Tibial artery (tissue), 4 donors: ENCODE results near the gene TP53I11.

Source experiments
- DNase-seq, 2 donors: peaks; one replicate each; pipeline ENCODE4 v3.0.0-alpha.2; 2019
- H3K27ac ChIP-seq, 2 donors: fragments of 200-600 bp; sonication (generic) in 1 of 2; 1 replicate in 1 of 2; 2 replicates in 1 of 2; pipeline ENCODE4 v1.5.1; 2018 to 2019; ENCODE audit warnings: mild to moderate bottlenecking in 1 of 2
- H3K27me3 ChIP-seq, 2 donors: fragments of 200-600 bp; sonication (generic) in 1 of 2; one replicate each; pipeline versions ENCODE4 v1.5.1 to v1.6.0; 2016 to 2019
- H3K36me3 ChIP-seq, 3 donors: fragments of 200-600 bp; sonication (generic) in 2 of 3; one replicate each; pipeline ENCODE4 v1.5.1; 2016 to 2019; ENCODE audit warnings: mild to moderate bottlenecking in 2 of 3
- H3K4me1 ChIP-seq, 4 donors: fragments of 200-600 bp; sonication (generic) in 2 of 4; 1 replicate in 3 of 4; 2 replicates in 1 of 4; pipeline ENCODE4 v1.5.1; 2016 to 2019
- H3K4me3 ChIP-seq, 2 donors: fragments of 200-600 bp; sonication (generic) in 1 of 2; 1 replicate in 1 of 2; 2 replicates in 1 of 2; pipeline ENCODE4 v1.5.1; 2018 to 2019; ENCODE audit warnings: mild to moderate bottlenecking in 2 of 2
- H3K9me3 ChIP-seq, 3 donors: fragments of 200-600 bp; sonication (generic) in 1 of 3; one replicate each; pipeline ENCODE4 v1.5.1; 2016 to 2019
- intact Hi-C: fragments of 100-400 bp; cut with DNase I; formaldehyde crosslinking; loops from one replicate; pipeline ENCODE4 v1.15.0; 2023; ENCODE audit warnings: low total_unique reads
- TF ChIP-seq, protein P1 (sequence below), 2 experiments: fragments of 200-600 bp in 1 of 2; fragments of 450-650 bp in 1 of 2; IDR thresholded peaks; one replicate each; pipeline ENCODE4 v1.5.1; 2017 to 2019; ENCODE audit warnings: antibody characterized with exemption in 2 of 2, mild to moderate bottlenecking in 1 of 2, moderate library complexity in 1 of 2

TP53I11 gene

DNA sequence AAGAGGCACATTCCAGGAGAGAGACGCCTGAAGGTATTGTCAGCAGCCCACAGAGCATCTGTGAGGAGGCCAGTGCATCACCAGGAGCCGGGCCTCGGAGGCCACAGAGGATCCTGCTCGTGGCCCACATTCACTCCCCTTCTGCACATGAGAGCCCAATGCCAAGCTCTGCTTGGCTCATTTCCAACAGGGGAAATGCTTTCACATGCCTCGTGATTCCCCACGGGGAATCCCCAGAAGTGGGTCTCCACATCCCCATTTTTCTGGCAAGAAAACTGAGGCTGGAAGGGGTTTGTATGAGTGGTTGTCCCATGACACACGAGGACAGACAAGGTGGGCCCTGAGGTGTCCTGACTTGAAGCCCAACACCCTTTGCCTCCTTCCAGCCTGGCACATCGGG lies 34.4 kb downstream of the TP53I11 start:
- Histone ChIP-seq H3K4me3 (no peak overlapping the region), H3K36me3 (peaks cover 0 to 7% (median 6%) of the 10 kb centered on the region in 3 donors), H3K27me3 (no peaks in the 10 kb centered on the region), H3K9me3 (no peaks in the 10 kb centered on the region), H3K27ac (no peak overlapping the region), H3K4me1 (peaks cover 0 to 11% (median 6%) of the 10 kb centered on the region in 4 donors)
- TF ChIP-seq, protein P1, sequence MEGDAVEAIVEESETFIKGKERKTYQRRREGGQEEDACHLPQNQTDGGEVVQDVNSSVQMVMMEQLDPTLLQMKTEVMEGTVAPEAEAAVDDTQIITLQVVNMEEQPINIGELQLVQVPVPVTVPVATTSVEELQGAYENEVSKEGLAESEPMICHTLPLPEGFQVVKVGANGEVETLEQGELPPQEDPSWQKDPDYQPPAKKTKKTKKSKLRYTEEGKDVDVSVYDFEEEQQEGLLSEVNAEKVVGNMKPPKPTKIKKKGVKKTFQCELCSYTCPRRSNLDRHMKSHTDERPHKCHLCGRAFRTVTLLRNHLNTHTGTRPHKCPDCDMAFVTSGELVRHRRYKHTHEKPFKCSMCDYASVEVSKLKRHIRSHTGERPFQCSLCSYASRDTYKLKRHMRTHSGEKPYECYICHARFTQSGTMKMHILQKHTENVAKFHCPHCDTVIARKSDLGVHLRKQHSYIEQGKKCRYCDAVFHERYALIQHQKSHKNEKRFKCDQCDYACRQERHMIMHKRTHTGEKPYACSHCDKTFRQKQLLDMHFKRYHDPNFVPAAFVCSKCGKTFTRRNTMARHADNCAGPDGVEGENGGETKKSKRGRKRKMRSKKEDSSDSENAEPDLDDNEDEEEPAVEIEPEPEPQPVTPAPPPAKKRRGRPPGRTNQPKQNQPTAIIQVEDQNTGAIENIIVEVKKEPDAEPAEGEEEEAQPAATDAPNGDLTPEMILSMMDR (IDR thresholded peaks at IDR 0.05): no peak
- no peak for DNase-seq
- intact Hi-C loops: no loop called here

DNA sequence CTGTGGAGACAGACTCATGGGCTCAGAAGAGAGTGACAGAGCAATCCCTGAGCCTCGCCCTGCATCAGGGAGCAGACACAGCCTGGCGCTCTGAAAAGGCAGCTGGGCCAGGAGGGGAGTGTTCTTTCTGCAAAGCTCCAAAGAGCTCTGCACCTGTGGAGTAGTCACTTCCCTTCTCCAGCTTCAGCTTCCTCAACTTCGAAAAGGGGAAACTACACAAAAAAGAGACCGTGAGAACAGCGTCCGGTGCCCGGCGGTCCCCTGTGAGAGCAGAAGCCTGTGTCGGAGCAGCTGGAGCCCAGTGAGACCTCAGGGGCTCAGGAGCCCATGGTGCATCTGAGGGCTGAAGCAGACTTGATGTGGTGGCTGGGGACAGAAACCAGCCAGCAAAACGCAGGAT lies 35.1 kb downstream of the TP53I11 start:
- intact Hi-C loops: no loop called here
- no peak overlapping the region for H3K27ac ChIP-seq
- no peak overlapping the region for H3K4me3 ChIP-seq
- TF ChIP-seq, protein P1 (IDR thresholded peaks at IDR 0.05): no peak
- no peaks in the 10 kb centered on the region for H3K9me3 ChIP-seq
- peaks cover 0 to 7% (median 6%) of the 10 kb centered on the region in 3 donors for H3K36me3 ChIP-seq
- no peaks in the 10 kb centered on the region for H3K27me3 ChIP-seq
- no peak for DNase-seq
- peaks cover 0 to 18% (median 12%) of the 10 kb centered on the region in 4 donors for H3K4me1 ChIP-seq

DNA sequence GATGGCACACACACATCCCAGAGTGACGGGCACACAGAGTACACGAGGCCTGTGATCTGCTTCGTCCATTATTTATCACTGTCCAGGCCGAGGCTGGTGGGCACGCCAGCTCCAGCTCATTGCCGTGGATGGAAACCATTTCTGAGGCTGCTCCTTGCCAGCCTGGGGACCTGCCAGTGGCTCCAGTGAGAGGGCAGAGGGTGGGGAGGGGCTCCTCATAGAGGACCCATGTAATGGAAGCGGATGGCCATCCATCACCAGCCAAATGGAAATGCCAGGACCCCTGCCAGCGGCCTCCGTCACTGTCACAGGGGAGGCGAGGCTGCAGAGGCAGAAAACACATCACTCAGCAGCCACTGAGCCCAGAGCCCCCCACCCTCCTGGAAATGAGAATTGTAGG lies 35.7 kb downstream of the TP53I11 start:
- Histone ChIP-seq H3K9me3 (no peaks in the 10 kb centered on the region), H3K4me1 (peaks cover 0 to 20% (median 13%) of the 10 kb centered on the region in 4 donors), H3K36me3 (peaks cover 0 to 6% (median 3%) of the 10 kb centered on the region in 3 donors), H3K27me3 (no peaks in the 10 kb centered on the region), H3K27ac (no peak overlapping the region), H3K4me3 (no peak overlapping the region)
- intact Hi-C loops: no loop called here
- TF ChIP-seq, protein P1 (IDR thresholded peaks at IDR 0.05): no peak
- no peak for DNase-seq

DNA sequence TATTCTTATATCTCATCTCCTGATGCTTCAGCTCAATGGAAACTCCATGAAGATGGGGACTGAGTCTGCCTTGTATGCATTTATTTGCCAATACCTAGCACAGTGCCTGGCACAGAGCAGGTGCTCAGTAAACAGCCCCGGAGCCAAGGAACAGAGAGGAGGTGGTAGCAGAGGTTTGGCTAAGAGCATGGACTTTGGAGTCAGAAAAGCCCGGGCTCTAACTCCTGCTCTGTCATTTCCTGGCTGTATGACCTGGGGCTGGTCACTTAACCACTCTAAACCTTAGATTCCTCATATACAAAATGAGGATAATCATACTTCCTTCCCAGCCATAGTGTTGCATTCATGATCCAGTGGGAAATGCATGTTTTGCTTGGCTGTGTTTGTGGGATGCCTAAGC lies 36.6 kb downstream of the TP53I11 start:
- peaks cover 0 to 20% (median 13%) of the 10 kb centered on the region in 4 donors for H3K4me1 ChIP-seq
- H3K27me3 ChIP-seq: no peaks in the 10 kb centered on the region
- H3K27ac ChIP-seq: no peak overlapping the region
- no peaks in the 10 kb centered on the region for H3K36me3 ChIP-seq
- intact Hi-C loops: loop anchor here (5.0 kb wide), 2 partner anchors 187 to 362 kb away; partner anchors contain the start of gene TSPAN18
- no peak for DNase-seq
- H3K4me3 ChIP-seq: no peak overlapping the region
- no peaks in the 10 kb centered on the region for H3K9me3 ChIP-seq
- TF ChIP-seq, protein P1 (IDR thresholded peaks at IDR 0.05): no peak

DNA sequence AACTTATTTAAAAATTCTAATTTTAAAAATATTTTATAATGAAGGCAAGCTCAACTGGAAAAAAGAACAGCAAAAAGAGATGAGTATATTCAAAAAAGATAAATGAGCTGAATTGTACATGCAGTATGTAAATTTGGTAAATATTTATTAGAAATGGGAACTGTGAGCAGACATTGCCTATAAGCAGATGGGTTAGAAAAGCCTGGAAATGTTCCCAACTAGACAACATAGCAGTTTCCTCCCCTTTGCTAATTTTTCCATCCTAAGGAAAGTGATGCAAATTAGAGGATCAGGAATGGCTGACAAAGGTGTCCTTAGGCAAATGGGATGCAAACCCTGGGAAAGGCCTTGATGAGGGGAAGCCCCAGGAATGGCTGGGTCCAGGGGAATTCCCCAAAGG lies 37.2 kb downstream of the TP53I11 start:
- TF ChIP-seq, protein P1 (IDR thresholded peaks at IDR 0.05): no peak
- Histone ChIP-seq H3K9me3 (no peaks in the 10 kb centered on the region), H3K4me1 (peaks cover 0 to 20% (median 13%) of the 10 kb centered on the region in 4 donors), H3K4me3 (no peak overlapping the region), H3K36me3 (no peaks in the 10 kb centered on the region), H3K27me3 (no peaks in the 10 kb centered on the region), H3K27ac (no peak overlapping the region)
- intact Hi-C loops: loop anchor here (5.0 kb wide), 2 partner anchors 186 to 361 kb away; partner anchors contain the start of gene TSPAN18
- DNase-seq: no peak
